CD4-positive, alpha-beta T cell treated with Interleukin-4 for 4 hours (primary cell): ENCODE measurements around the gene CASZ1.

Experiments
- DNase-seq: peaks from one replicate; pipeline ENCODE4 v3.0.0-alpha.2; 2020

The CASZ1 gene

DNA sequence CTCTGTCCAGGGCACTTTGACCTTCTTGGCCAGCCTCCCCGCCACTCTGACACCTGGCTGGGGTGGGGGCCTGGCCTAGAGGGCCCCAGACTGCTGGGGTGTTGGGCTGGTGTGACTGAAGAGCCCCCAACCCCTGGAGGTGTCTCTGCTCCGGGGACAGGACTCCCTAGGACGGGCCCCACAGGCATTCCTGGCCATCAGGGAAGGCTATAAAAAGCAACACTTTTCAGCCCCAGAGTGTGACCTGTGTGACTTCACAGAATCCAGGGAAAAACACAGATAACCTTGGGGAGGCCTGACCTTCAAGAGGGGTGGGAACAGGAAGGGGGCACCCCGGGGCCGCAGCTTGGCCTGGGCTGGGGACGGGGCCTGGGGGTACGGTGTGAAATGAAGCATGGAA lies 24.0 kb upstream of the CASZ1 start:
- no peak for DNase-seq

DNA sequence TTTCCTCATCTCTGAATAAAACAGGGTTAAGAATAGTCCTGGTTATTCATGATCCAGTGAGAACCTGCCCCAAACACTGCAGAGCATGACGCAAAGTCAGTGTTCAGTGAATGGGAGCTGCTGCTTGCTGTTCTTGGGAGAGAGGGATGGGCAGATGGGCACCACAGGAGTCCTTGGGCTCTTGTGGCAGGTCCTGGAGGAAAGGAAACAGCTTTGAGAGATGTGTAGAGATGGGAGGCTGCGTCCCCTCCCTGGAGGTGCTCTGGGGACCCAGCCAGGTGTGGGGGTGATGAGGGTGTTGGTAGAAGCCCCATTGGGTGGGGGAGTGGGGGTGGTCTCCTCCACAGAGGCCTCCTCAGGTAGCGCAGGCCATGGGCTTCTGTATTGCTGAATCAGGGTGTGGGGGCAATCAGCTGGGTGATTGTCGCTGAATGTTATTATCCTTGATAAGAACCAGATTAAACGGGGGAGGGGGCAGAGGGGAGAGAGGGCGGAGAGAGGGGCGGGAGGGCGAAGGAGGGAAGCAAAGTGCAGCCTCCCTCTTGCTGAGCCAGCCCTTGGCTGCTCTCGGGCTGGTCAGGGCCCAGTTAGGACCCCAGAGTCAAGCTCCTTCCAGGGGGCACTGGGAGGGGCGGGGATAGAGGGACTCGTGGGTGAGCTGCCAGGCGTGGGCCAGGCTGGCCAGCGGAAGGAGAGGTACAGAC lies 22.9 kb upstream of the CASZ1 start:
- DNase-seq, result no peak

DNA sequence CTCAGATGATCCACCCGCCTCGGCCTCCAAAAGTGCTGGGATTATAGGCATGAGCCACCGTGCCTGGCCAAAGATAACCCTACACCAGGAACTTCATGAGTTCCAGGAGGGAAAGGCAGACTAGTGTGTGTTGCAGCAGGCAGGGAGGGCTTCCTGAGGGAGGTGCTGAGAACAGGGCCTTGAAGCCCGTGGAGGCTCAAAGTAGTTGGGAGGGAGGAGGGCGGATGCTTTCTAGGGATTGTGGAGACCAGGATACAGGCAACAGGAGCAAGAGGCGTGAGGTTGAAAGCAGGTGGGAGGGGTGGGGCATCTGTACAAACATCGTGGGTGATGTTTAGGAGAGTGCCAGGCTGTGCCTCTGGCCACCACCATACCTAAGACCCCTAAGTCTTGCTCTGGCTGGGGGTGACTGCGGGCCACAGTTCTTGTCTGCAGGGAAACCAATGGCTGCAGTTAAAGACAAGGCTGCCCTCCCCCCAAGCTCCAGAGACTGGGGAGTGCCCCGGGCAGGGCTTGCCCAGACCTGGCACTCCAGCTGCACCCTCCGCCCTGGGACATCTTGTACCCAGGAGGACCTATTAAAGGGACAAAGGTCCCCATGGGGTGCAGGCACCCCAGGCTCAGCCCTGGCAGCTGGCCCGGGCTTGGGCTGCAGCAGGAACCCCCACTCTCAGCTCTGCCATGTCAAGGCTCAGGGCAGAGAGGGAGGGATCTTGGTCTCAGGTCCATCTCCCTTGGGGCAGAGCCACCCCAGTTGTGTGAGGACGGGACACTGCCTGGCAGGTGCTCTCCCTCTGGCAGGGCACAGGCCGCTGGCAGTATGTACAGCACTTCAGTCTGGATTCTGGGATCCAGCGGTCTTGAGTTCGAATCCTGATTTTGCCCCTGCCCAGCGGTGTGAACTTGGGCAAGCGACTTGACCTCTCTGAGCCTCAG lies 22.1 kb upstream of the CASZ1 start:
- no peak for DNase-seq

DNA sequence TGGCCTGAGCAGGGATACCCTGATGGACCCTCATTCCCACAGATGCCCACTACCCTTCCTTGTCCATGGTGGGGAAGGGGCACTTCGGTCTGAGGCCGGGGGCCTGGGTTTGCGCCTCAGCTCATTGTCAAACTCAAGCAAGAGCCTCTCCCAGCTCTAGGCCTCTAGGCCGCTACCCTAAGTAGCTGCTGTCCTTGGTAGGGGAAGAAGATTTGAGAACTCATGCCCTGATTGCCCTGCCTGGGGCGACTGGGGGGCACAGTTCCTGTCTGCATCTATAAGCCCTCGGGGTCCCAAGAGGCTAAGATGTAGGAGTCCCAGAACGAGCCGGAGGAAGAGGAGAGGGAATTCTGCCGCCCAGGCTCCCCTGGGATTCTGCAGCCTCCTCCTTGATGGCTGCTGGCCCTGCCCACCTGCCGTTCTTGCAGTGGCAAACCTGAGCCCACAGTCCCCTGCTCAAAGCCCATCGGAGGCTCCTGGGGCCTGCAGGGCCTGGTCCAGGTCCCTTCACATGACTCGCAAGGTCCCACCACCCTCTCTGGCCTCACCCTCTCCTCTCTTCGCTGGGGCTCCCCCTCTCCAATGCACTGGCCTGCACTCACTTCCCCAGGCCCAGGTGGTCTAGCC lies 20.4 kb upstream of the CASZ1 start:
- DNase-seq, result no peak

DNA sequence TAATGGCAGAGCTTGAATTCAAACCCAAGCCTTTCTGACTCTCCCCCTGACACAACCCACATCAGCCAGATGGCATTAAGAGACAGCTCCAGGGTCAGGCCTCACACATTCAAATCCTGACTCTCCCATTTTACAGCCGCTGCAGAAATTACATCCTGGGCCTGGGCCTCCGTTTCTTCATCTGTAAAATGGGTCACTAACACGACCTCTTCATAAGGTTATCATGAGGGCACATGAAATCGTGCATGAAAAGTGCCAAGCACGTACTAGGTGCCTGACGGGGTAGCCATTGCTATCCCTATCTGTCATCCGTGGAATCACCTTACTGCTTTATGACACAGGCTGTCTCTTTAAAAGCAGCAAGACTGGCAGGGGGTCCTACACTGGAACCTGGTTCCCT lies 19.8 kb upstream of the CASZ1 start:
- no peak for DNase-seq

DNA sequence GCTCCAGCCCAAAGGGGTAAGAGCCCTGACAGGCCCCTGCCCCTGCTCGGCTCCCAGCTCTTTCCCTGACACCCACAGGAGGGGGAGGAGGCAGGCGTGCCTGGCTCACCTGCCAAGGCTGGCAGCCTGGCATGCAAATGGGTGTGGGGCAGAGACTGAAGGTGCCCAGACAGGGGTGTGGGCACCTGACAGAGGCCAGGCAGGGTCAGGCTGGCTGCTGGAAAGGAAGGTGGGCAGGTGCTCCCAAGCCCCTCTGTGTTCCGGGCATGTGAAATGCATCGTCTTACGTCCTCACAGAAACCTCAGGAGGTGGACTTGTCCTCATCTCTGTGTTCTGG lies 19.4 kb upstream of the CASZ1 start:
- DNase-seq, result no peak

DNA sequence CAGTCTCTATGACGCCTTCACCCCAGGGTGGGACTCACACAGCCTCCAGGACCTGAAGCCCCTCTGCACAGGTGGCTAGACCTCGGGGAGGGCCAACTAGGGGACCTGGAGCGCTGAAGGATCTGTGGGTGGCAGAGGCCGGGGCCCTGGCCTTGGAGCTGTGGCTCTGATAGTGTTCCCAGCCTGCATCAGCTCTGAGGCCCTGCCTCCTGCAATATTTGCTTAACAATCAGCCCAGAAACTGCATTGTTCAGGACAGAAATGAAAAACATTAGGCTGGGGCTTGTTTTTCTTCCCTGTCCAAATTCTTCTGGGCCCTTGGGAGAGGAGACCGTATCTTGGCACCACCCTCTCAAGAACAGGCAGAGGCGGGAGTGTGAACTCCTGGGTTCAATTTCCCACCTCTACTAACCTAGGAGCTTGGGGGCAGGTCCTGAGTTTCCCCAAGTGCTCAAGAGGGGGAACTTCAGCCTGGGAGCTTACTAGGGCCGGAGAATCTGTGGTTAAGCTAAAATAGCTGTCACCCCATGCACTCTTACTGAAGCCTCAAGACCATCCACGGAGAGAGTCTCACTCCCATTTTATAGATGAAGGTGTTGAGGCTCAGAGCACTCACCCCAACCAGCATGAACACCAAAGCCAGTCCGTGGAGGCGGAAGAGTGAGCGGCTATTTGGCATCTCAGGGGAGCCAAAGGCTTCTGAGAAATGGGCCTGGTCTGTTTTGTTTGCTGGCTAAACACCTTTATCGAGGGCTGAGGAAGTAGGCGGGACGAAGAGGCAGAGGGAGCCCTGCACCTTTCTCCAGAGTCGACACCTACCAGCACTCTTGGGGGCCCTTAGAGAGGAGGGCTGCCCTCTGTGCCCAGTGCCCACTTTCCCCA lies 18.8 kb upstream of the CASZ1 start:
- DNase-seq, result no peak

DNA sequence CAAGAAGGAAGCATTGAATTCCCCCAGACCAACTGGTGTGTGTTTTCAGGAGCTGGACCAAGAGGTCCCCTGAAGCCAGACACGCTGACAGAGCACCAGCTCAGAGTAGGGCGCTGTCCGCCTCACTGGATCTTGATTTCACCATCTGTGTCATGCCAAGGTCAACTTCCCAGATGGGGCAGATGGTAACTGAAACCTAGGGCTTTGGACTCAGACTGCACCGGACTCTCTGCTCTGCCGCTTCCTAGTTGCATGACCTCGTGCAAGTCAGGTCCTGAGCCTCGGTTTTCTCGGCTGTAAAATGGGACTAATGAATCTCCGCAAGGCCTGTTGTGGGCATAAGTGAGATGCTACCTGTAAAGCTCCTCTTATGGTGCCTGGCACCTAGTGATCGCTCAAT lies 17.9 kb upstream of the CASZ1 start:
- no peak for DNase-seq

DNA sequence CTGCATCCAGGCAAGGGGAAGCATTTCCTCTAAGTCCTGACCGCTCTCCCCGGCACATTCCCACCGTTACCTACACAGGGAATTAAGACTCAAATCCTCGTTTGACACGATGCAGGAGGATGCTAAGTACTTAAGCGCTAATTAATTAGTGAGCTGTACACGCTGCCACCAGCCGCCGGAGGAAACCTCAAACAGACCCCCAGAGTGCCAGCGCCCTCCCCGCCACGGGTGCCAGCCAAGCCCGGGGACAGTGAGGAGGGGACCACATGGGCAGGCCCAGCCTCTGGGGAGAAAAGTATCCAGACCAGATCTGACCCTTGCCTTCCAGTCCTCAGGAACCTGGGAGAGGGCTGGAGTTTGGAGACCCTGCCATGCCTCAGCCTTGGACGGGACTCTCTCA lies 17.4 kb upstream of the CASZ1 start:
- no peak for DNase-seq

DNA sequence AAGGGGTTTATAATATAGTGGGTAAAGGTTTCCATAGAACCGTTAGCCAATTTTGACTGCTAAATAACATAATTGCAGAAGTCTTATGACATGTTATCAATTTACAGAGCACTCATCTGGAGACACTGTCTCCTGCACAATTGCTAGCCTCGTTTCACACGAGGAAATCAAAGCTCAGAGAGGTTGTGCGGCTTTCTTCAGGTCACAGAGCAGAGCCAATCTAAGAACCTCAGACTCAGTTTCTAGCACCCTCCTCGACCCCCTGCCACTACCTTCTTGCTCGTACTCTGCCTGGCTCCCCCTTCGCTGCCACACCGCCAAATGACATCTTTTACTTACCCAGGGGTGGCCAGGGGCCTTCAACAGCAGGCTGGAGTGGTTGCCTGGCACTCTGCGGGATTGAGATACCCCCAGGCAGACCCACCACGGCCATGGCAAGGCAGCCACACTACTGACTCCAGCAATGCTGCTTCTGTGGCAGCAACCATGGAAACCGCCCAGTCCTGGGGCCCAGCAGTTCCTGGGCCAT lies 16.0 kb upstream of the CASZ1 start:
- no peak for DNase-seq

DNA sequence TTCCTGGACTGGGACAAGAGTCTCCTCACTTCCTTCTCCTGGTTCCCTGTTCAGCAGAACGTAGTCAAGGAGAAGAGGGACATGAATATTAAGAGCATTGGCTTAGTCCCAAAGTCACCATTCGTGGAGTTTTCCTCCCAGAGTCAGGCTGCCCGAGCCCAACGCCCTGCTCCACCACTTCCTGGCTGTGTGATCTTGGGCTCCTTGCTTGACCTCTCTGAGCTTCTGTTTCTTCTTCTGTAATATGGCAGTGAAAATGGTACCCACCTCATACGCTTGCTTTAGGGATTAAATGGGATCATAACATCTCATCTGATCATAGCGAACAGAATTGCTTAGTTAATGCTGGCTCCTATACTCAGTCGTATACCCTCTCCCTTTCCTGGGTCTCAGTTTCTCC lies 12.0 kb upstream of the CASZ1 start:
- no peak for DNase-seq

DNA sequence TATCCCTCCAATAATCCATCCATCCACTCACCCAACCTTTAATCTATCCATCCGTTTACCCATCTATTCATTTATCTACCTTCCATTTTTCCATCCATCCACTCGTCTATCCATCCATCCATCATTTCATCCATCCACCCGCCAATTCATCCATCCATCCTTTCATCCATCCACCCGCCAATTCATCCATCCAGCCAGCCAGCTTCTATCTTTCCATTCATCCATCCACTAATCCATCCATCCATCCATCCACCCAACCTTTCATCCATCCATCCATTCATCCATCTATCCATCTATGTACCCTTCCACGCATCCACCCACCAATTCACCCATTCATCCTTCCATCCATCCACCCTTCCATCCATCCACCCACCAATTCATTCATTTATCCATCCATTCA lies 10.5 kb upstream of the CASZ1 start:
- DNase-seq, result no peak

DNA sequence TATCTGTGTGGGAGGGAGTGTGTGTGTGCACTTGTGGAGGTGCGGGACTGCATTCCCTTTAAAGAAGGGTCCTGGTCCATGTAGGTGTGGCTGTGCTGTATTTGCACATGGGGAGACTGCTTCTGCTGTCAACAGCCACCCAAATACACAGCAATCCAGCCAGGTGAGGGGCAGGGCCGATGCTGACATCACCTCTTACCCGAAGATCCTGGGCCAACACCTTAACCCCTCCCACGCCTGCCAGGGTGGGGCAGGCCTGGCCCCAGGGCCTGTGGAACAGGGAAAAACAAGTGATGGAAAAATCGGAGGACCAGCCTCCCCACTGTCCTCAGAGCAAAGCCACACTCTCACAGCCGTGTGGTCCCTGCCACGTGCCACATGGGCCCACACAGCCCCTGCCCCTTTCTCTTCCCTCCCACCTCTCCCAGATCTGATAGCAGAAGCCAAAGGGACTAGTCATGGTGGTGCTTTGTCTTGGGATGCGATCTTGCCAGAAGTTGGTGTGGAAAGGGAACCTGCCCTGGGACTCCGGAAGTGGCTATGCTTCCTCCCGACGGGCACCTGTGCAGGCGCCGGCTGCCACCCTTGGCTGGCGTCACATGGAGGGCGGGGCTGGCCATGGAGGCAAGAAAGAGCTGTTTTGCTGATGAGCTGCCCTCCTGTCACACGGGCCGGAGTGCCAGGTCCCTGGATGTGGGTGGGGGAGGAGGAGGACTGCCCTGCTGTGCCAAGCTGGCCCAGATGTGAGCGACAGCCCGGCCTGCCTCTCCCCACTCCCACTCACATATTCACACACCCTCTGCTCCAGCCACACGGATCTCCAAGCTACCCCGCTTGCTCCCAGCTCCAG lies 7.8 kb upstream of the CASZ1 start:
- DNase-seq, result no peak

DNA sequence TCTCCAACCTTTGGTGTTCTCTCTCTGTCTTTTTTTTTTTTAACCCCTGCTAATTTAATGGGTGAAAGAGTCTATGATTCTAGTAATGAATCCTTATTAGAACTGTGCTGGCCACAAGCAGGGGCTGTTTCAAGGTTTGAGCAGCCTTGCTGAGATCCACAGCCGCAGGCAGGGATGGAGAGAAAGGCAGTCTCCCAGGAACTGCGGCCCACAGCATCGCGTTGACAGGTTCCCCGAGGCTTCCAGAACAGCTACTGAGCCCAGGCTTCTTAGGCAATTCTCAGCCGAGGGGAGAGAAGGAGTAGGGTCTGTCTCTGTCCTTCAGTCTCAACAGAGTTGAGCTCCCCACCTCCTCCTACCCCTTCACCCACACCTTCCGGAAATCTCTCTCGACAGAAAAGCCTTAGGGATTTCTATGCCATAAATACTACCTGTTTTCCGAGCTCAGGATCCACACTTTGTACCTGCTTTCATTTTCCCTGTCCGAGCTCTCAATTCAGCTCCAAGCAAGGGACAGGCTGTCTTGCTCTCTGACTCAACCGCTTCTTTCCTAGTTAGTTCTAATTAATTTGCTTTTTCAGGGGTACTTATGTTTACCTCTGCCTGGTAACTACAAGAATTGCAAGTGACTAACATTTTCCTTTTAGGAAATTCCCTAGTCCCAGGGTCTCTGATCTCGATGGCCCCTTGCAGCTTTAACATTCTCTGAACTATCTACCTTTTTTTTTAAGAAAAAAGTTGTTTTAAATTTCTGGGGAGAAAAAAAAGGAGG lies 6.7 kb upstream of the CASZ1 start:
- no peak for DNase-seq

DNA sequence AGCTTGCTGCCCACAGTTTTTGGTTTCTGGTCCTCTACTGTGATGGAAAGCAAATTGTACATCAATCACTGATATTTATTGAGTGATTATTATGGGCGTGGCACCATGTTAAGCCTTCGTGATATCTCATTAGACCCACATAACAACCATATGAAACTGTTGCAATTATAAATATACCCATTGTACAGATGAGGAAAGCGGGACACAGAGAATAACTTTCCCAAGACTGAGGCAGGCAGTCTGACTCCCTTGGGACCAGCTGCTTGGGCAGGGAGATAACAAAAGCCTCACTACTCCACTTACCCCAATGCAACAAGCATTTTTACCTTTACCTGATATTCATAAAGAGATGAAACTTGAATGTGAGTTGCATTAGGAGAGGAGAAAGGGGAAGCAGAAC lies 4.3 kb upstream of the CASZ1 start:
- no peak for DNase-seq

DNA sequence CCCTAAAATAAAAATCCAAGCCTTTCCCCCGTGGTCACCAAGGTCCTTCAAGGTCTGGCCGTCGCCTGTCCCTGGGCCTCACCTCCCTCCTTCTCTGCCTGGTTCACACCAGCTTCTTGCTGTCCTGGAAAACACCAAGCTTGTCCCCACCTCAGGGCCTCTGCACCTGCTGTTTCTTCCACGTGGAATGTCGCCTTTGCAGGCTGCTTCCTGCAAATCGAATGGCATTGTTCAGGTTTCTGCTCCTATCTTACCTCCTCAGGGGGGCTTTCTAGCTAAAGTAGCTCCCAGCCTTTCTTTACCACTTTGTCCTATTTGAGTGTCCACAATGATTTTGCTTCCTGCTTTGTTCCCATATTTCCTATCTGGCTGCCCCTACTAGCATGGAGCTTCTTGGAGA lies 3.3 kb upstream of the CASZ1 start:
- no peak for DNase-seq

DNA sequence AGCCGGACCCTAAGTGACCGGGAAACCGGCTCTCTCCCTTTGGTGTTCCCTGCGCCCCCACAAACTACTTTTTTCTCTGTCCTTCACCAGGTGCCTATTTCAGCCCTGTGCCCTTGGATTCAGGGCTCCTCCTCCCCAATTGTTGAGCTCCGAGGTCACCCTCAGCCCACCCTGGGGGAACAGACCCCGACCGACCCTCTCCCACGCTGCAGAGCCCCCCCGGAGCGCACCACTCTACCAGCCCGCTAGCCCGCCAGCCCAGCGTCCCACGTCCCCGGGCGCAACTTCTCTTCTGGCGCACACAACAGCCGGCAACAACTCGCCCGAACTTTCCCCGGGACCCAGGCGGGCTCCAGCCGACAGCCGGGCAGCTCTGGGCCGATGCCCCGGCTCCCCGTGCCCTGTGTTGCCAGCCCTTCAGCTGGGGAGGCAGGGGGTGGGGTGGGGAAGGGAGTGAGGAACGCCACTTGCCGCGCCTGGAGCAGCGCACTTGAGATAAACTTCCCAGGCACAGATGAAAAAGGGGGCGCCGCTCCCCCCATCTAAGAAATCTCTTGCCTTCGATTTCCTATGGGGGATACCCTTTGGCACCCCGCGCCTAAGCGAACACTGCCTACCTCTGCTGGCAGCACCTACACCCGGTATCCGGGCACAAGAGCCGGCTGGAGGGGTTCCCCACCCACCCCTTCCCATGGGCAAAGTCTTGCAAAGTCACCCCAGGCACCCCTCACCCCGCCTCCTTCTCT lies 997 bp downstream of the CASZ1 start:
- no peak for DNase-seq

DNA sequence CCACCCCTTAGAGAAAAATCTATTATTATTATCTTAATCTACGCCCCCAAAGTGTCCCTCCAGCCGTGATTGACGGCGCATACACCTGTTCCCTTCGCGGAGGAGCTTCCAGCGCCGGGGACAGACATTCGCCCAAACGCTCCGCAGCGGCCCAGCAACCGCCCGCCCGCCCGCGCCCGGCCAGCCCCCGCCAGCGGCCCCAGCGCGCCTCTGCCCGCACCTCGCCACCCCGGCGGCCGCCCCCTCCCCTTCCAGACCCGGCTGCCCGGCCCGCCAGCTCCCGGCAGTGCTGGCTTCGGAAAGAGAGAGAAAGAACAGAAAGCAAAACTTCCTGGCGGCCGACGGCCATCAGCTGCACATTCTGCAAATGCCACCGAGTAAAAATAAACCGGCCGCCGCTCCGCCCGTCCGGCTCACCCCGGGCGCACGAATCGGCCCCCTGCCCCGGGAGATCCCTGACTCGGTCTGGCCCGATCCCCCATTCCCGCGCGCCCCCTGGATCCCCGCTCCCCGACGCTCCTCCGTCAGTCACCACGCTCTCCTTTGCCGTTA lies 1.6 kb downstream of the CASZ1 start:
- no peak for DNase-seq

DNA sequence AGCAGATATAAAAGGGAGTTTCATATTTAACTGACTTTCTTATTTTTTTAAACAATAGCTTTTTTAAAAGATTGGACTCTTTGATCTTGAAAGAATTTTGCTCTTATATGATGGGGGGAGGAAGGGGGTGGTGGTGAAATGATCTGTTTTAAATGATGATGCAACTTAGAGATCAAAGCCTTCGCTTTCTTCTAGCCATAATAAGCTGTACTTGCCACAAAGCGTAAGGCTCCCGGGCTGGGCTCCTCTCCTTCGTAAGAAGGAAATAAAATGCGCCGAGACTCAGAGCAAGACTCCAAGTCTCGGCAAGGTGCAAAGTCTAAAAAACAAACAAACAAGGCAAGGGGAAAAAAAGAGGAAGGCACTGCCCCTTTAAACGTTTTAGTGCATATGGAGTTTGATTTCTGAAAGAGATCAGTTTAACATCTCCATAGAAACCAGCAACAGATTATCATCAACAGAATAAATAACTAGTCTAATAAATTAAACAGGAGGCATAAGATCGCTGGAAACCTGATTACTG lies 3.3 kb downstream of the CASZ1 start:
- DNase-seq, result no peak
